ENCODE results near the gene APOBEC3B. TPM values are rescaled to one million over a fixed set of nuclear protein-coding genes. Genes with fewer than 3 reads are reported as not detected.

The APOBEC3B gene
- polyA plus RNA-seq, 1 donor (not counting 4 experiments of a cell fraction or from before 2014, with no cell fraction given): 3.4 TPM

DNA sequence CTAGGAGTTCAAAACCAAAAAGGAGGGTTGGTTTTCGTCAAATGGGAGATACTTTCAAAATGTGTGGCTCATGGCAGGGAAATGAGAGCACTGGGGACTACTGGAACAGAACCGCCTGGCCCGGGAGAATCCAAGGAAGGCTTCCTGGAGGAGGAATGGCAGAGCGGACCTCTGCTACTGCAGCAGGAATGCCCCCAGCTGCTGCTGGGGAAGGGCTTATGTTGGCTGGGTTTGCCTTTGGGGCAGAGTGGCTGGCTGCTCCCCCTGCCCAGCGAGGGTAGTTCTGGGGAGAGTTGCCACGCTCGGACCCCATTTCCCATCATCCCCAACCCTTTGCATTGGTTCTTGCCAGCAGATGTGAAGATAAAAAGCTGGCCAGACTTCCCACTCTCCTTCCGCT, 35.4 kb upstream of the APOBEC3B start:
- Histone ChIP-seq H2AFZ (ENCODE audit: control insufficient read depth, low read length) (no peak overlapping the region), H3K9me1 (ENCODE audit: control insufficient read depth, extremely low read depth, insufficient read depth, low read length) (no peaks in the 10 kb centered on the region), H3K79me2 (ENCODE audit: control insufficient read depth, insufficient read depth, low read length) (no peaks in the 10 kb centered on the region), H4K20me1 (ENCODE audit: control insufficient read depth, extremely low read depth, insufficient read depth, low read length) (no peaks in the 10 kb centered on the region), H3K27me3 (ENCODE audit: control insufficient read depth, extremely low read depth, insufficient read depth, low read length) (peaks cover 32% of the 10 kb centered on the region), H3K27ac (ENCODE audit: control insufficient read depth, insufficient read depth, low read length) (no peak overlapping the region), H3K9me3 (ENCODE audit: control insufficient read depth, low read depth, low read length) (no peaks in the 10 kb centered on the region), H3K9ac (ENCODE audit: control insufficient read depth, extremely low read depth, insufficient read depth, low read length) (no peak overlapping the region), H3K4me3 (ENCODE audit: control insufficient read depth in 2 of 3, extremely low read depth in 1 of 3, insufficient read depth in 2 of 3, low read depth in 1 of 3, low read length in 3 of 3) (no peak overlapping the region), H3K4me1 (ENCODE audit: control insufficient read depth, extremely low read depth, insufficient read depth, low read length) (no peaks in the 10 kb centered on the region), H3K36me3 (ENCODE audit: control insufficient read depth in 2 of 2, extremely low read depth in 1 of 2, insufficient read depth in 2 of 2, low read length in 2 of 2) (no peaks in the 10 kb centered on the region), H3K4me2 (ENCODE audit: control insufficient read depth, extremely low read depth, insufficient read depth, low read depth, low read length) (no peak overlapping the region)
- dilution Hi-C loops (cut with MboI; ENCODE audit: extremely low pct_ligation_motif_present, low sequenced_read_pairs): no loop called here
- FAIRE-seq (no peak), DNase-seq (ENCODE audit: low read depth, low spot score) (no peak)
- TF ChIP-seq EZH2 (IDR thresholded peaks at IDR 0.05; ENCODE audit: low read length): no peak
- TF ChIP-seq, protein P1, sequence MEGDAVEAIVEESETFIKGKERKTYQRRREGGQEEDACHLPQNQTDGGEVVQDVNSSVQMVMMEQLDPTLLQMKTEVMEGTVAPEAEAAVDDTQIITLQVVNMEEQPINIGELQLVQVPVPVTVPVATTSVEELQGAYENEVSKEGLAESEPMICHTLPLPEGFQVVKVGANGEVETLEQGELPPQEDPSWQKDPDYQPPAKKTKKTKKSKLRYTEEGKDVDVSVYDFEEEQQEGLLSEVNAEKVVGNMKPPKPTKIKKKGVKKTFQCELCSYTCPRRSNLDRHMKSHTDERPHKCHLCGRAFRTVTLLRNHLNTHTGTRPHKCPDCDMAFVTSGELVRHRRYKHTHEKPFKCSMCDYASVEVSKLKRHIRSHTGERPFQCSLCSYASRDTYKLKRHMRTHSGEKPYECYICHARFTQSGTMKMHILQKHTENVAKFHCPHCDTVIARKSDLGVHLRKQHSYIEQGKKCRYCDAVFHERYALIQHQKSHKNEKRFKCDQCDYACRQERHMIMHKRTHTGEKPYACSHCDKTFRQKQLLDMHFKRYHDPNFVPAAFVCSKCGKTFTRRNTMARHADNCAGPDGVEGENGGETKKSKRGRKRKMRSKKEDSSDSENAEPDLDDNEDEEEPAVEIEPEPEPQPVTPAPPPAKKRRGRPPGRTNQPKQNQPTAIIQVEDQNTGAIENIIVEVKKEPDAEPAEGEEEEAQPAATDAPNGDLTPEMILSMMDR (optimal IDR thresholded peaks at IDR 0.05 in 1 of 3, IDR thresholded peaks at IDR 0.05 in 1 of 3, conservative IDR thresholded peaks at IDR 0.05 in 1 of 3; ENCODE audit: extremely low read depth in 1 of 3, insufficient read depth in 2 of 3, low read length in 3 of 3): no peak

DNA sequence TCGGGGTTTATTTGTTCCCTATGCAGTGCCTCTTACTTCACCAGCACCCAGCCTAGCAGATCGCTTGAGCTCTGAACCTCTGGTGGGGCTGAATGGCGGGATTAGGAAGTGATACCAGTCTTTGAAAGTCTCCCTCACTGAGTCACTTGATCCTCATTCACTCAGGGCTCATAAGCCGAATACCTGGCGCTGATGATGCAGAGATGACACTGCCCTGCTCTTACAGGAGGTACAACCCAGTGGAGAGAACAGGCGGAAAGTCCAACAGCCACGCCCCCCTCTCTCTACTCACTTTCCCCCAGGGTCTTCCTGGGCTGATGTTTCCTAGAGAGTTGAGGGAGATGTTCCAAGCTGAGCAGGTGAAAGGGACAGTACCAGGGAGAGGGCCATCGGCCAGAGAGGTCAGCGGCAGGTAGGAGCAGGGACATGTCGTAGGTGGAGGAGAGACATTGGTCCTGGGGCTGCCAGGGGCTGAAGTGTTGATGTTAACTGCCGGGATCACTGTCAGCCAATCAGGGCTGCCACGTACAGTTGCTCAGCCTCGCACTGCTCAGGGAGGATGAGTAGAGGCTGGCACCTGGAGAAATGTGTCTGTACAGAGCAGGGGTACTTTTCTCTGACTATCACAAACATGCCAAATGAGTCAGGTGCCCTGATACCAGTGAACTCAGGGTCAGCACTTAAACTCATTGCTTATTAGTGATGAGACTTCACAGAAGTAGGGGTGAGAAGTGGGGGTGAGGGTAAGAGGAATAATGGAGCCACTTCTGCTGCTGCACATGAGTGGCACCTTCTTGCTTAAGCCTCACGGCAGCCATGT, 34.6 kb upstream of the APOBEC3B start:
- Histone ChIP-seq H2AFZ (ENCODE audit: control insufficient read depth, low read length) (no peak overlapping the region), H3K4me1 (ENCODE audit: control insufficient read depth, extremely low read depth, insufficient read depth, low read length) (no peaks in the 10 kb centered on the region), H3K9me1 (ENCODE audit: control insufficient read depth, extremely low read depth, insufficient read depth, low read length) (no peaks in the 10 kb centered on the region), H3K9ac (ENCODE audit: control insufficient read depth, extremely low read depth, insufficient read depth, low read length) (no peak overlapping the region), H3K27ac (ENCODE audit: control insufficient read depth, insufficient read depth, low read length) (no peak overlapping the region), H4K20me1 (ENCODE audit: control insufficient read depth, extremely low read depth, insufficient read depth, low read length) (no peaks in the 10 kb centered on the region), H3K4me2 (ENCODE audit: control insufficient read depth, extremely low read depth, insufficient read depth, low read depth, low read length) (no peak overlapping the region), H3K36me3 (ENCODE audit: control insufficient read depth in 2 of 2, extremely low read depth in 1 of 2, insufficient read depth in 2 of 2, low read length in 2 of 2) (no peaks in the 10 kb centered on the region), H3K79me2 (ENCODE audit: control insufficient read depth, insufficient read depth, low read length) (no peaks in the 10 kb centered on the region), H3K27me3 (ENCODE audit: control insufficient read depth, extremely low read depth, insufficient read depth, low read length) (peaks cover 31% of the 10 kb centered on the region), H3K4me3 (ENCODE audit: control insufficient read depth in 2 of 3, extremely low read depth in 1 of 3, insufficient read depth in 2 of 3, low read depth in 1 of 3, low read length in 3 of 3) (no peak overlapping the region), H3K9me3 (ENCODE audit: control insufficient read depth, low read depth, low read length) (no peaks in the 10 kb centered on the region)
- dilution Hi-C loops (cut with MboI; ENCODE audit: extremely low pct_ligation_motif_present, low sequenced_read_pairs): no loop called here
- no peak for TF ChIP-seq EZH2 (IDR thresholded peaks at IDR 0.05; ENCODE audit: low read length)
- TF ChIP-seq, protein P1 (optimal IDR thresholded peaks at IDR 0.05 in 1 of 3, IDR thresholded peaks at IDR 0.05 in 1 of 3, conservative IDR thresholded peaks at IDR 0.05 in 1 of 3; ENCODE audit: extremely low read depth in 1 of 3, insufficient read depth in 2 of 3, low read length in 3 of 3): no peak
- DNase-seq (ENCODE audit: low read depth, low spot score) (no peak), FAIRE-seq (no peak)

Data from keratinocyte (primary cell).